ENCODE results near the gene OR6C65. TPM values are rescaled to one million over a fixed set of nuclear protein-coding genes. Genes with fewer than 3 reads are reported as not detected.
"Not testable (repeated sequence)": the region's sequence is repeated elsewhere in the genome, so short reads cannot be mapped to it uniquely, and the experiment has no call there.

OR6C65 gene
- total and polyA plus RNA-seq, 10 donors = not detected

DNA sequence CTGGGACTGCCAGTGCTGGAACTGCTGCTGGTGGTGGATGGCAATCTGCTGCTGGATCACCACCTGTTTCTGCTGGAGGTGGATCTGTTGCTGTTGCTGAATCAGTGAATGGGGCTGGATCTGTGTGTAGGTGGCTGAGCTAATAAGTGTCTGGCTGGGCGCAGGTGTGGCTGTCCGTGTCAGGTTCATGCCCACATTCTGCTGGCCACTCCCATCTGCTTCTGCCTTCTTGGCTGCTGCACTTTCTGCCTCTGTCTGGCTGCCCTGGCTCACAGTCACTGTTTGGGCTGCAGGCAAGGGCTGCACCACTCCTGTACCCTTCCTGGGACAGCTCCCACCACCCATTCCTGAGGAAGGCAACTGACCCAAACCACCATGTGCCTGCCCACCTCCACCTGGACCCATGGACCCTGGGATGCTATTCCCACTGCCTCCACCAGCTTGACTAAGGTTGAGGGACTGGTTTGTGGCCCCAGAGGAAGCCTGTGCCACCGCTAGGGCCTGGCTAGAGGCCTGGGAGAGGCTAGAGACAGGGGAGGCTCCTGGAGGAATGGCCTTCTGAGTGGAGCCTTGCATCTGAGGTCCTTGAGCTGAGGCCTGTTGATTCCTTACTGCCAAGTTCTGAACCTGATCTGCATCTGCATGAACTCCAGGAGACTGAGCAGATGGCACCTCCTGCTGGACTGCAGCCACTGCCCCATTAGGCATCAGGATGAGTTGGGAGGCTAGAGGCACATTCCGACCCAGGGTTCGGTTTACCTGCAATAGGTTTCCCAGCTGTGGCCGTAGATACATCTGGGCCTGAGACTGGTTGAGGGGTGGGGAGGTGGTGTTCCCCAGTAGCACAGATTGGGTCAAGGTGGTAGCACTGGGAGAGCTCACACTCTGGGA lies 13.4 kb downstream of the OR6C65 start:
- intact Hi-C loops (cut with DNase I; ENCODE audit: low total_unique reads); H3K27ac ChIP-seq; H3K36me3 ChIP-seq; H3K4me3 ChIP-seq; H3K4me1 ChIP-seq; DNase-seq; H3K9me3 ChIP-seq: not testable (repeated sequence)
- peaks cover 0 to 14% (median 0%) of the 10 kb centered on the region in 7 donors for H3K27me3 ChIP-seq (replicated peaks in 1 of 7)
- WGBS, 5 donors = 70 to 98% (median 91%) methylated on average over 2 to 5 of the region's 6 CpGs

DNA sequence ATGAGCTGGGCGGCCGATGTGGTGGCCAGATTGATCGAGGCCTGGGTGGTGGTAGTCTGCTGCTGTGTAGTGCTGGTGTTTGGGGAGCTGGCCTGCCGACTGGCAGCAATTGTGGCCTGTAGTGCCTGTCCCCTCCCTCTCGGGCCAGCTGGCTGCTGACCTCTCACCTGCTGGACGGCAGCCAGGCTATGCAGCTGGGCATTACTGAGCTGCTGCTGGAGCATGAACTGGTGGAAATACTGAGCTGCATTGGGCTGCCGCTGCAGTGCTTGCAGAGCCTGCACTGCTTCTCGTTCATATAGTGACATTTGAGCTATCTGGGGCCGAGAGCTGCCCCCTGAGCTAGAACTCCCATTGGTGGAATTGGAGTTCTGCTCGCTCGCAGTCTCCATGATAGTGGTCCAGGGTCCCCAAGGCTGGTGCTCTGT lies 14.1 kb downstream of the OR6C65 start:
- DNase-seq = peak; percentile 35
- 40 to 74% (median 59%) methylated on average over 4 to 11 of the region's 11 CpGs for WGBS, 5 donors

DNA sequence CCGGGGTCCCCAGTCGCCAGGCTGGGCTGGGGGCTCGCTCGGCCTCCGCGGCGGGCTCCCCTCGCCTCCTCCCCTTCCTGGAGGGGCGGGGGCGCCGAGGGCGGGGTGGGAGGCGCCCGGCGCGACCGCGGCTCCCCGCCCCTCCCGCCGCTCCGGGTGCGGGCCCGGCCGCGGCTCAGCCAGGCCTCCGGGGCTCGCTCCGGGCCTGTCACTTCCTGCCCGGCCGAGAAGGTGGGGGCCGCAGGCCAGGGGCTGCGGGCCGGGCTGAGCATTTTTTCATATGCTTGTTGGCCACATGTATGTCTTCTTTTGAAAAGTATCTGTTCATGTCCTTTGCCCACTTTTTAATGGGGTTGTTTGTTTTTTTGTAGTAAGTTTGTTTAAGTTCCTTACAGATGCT lies 14.6 kb downstream of the OR6C65 start:
- DNase-seq; H3K4me1 ChIP-seq; intact Hi-C loops (cut with DNase I; ENCODE audit: low total_unique reads); H3K27ac ChIP-seq; H3K36me3 ChIP-seq; H3K9me3 ChIP-seq: not testable (repeated sequence)
- 3 to 16% (median 9%) methylated on average over 4 to 11 of the region's 34 CpGs for WGBS, 5 donors
- H3K27me3 ChIP-seq (replicated peaks in 1 of 7) = peaks cover 0 to 20% (median 0%) of the 10 kb centered on the region in 7 donors
- peak overlapping the region in 1 of 8 donors; percentile 13 for H3K4me3 ChIP-seq

More for the DNA sequence above, 14.1 kb downstream of the OR6C65 start:
- intact Hi-C loops (cut with DNase I; ENCODE audit: low total_unique reads); H3K9me3 ChIP-seq; H3K4me1 ChIP-seq; H3K27ac ChIP-seq; H3K36me3 ChIP-seq: not testable (repeated sequence)
- H3K4me3 ChIP-seq = peak overlapping the region in 1 of 8 donors; percentile 13
- peak in 2 of 3 donors; percentile 7 to 13 for TF ChIP-seq POLR2AphosphoS5 (IDR thresholded peaks at IDR 0.05)
- peaks cover 0 to 16% (median 0%) of the 10 kb centered on the region in 7 donors for H3K27me3 ChIP-seq (replicated peaks in 1 of 7)

DNA sequence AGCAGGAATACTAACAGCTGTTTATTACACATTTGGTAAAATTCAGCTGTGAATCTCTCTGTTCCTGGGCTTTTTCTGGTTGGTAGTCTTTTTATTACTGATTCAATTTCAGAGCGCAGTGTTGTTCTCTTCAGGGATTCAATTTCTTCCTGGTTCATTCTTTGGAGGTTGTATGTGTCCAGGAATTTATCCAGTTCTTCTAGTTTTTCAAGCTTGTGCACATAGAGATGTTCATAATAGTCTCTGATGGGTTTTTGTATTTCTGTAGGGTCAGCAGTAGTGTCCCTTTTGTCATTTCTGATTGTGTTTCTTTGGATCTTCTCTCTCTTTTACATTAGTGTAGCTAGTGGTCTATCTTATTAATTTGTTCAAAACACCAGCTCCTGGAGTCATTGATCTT lies 16.6 kb downstream of the OR6C65 start:
- Histone ChIP-seq H3K27ac (no peak overlapping the region), H3K4me1 (peaks cover 0 to 8% (median 0%) of the 10 kb centered on the region in 6 donors), H3K4me3 (no peak overlapping the region), H3K9me3 (no peaks in the 10 kb centered on the region), H3K27me3 (replicated peaks in 1 of 7) (peaks cover 0 to 30% (median 0%) of the 10 kb centered on the region in 7 donors), H3K36me3 (no peaks in the 10 kb centered on the region)
- DNase-seq = no peak
- intact Hi-C loops (cut with DNase I; ENCODE audit: low total_unique reads) = no loop called here
- 51 to 97% (median 96%) methylated on average over 1 of the region's 1 CpG for WGBS, 5 donors
- TF ChIP-seq, protein P1, sequence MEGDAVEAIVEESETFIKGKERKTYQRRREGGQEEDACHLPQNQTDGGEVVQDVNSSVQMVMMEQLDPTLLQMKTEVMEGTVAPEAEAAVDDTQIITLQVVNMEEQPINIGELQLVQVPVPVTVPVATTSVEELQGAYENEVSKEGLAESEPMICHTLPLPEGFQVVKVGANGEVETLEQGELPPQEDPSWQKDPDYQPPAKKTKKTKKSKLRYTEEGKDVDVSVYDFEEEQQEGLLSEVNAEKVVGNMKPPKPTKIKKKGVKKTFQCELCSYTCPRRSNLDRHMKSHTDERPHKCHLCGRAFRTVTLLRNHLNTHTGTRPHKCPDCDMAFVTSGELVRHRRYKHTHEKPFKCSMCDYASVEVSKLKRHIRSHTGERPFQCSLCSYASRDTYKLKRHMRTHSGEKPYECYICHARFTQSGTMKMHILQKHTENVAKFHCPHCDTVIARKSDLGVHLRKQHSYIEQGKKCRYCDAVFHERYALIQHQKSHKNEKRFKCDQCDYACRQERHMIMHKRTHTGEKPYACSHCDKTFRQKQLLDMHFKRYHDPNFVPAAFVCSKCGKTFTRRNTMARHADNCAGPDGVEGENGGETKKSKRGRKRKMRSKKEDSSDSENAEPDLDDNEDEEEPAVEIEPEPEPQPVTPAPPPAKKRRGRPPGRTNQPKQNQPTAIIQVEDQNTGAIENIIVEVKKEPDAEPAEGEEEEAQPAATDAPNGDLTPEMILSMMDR (IDR thresholded peaks at IDR 0.05 in 8 of 11, conservative IDR thresholded peaks at IDR 0.05 in 3 of 11) = no peak
- TF ChIP-seq POLR2A (IDR thresholded peaks at IDR 0.05) = no peak

DNA sequence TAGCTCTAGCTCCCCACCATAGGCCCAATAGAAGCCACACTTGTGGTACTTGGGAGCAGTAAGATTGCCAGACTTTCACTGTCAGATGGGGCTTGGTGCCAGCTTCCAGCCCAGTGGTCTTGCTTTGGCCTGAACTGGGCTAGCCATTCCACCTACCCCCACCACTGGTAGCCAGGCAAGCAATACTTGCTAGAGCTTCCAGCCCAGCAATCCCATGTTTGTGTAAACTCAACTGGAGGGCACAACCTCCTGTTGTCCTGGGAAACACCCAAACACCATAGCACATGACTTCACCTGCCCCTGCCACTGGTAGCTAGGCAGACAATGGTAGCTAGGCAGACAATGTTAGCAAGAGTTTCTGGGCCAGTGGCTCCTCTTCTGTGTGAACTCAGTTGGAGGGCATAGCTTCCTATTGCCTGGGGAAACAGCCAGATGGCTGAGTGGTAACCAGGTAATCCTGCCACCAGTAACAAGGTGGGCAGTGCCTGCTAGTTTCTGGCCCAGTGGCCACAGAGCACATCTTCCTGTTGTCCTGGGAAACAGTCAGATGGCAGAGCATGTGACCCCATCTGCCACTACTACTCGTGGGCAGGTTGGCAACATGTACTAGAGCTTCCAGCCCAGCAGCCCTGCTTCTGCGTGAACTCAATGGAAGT lies 20.1 kb downstream of the OR6C65 start:
- DNase-seq = peak; percentile 48
- no peak overlapping the region for H3K27ac ChIP-seq
- WGBS, 5 donors = 72 to 93% (median 82%) methylated on average over 2 of the region's 2 CpGs
- H3K36me3 ChIP-seq = no peaks in the 10 kb centered on the region
- no peaks in the 10 kb centered on the region for H3K9me3 ChIP-seq
- intact Hi-C loops (cut with DNase I; ENCODE audit: low total_unique reads) = no loop called here
- H3K27me3 ChIP-seq (replicated peaks in 1 of 7) = peaks cover 0 to 28% (median 0%) of the 10 kb centered on the region in 7 donors
- H3K4me1 ChIP-seq = peaks cover 0 to 4% (median 0%) of the 10 kb centered on the region in 6 donors
- TF ChIP-seq, protein P1 (IDR thresholded peaks at IDR 0.05 in 8 of 11, conservative IDR thresholded peaks at IDR 0.05 in 3 of 11) = no peak
- no peak for TF ChIP-seq POLR2A (IDR thresholded peaks at IDR 0.05)
- no peak for TF ChIP-seq POLR2AphosphoS5 (IDR thresholded peaks at IDR 0.05)
- no peak overlapping the region for H3K4me3 ChIP-seq
